Measurements from ENCODE around the gene NTN5.
"Not testable (repeated sequence)": the region's sequence is repeated elsewhere in the genome, so short reads cannot be mapped to it uniquely, and the experiment has no call there.

NTN5 gene

DNA sequence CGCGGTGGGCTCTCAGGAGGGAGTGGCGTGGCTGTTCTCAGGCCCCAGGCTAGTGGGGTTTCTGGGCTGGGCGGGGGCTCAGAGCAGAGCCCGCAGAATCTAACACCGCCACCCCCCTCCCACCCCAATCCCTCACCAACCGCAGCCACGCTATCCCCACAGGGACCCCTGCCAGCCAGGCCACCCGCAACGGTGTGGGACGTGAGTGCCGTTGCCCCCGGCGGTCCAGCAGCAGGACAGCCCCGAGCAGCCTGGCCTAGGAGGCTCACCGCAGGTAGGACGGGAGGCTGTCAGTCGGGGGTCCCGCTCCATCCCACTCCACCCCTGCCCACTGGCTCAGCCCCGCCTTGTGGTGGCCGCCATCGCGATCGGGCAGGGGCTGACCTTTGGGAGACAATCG, at the start of gene NTN5:
Gene NTN5, minus strand, starts transcription at position 24 of the 400 bp plus-strand sequence. CDS start 2,031 bp downstream, outside the sequence.
- DNase-seq (ENCODE audit: low read depth), result no peak

- DNase-seq (ENCODE audit: low read depth), result no peak
Observed at GRCh38 chr19:48722196-48722708, 49.4 kb upstream of the NTN5 start.

- peak; percentile 99 for DNase-seq (ENCODE audit: low read depth)
Observed at GRCh38 chr19:48720613-48721296, 47.9 kb upstream of the NTN5 start.

DNA sequence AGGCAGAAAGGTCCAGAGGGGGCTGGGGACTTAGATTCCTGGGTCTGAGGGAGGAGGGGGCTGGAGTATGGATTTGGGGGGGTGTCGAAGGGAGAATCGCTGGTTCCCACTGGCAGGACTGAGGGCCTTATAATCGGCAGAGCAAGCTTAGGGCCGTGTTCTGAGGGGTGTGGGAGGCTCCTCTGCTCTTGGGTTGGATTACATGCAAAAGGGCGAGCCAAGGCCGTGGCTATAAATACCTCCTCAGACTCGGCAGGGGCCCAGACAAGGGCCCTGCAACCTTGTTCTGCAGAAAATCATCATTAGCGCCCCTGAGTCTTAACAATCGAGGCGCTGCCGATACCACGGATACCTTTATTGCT, 47.4 kb upstream of the NTN5 start:
- DNase-seq (ENCODE audit: low read depth), result no peak

- DNase-seq (ENCODE audit: low read depth), result no peak
Observed at GRCh38 chr19:48719263-48720171, 46.7 kb upstream of the NTN5 start, which contains the start of gene MAMSTR. TSS of gene MAMSTR (minus strand) at chr19:48719725. CDS start at chr19:48719031, 694 bp downstream.

DNA sequence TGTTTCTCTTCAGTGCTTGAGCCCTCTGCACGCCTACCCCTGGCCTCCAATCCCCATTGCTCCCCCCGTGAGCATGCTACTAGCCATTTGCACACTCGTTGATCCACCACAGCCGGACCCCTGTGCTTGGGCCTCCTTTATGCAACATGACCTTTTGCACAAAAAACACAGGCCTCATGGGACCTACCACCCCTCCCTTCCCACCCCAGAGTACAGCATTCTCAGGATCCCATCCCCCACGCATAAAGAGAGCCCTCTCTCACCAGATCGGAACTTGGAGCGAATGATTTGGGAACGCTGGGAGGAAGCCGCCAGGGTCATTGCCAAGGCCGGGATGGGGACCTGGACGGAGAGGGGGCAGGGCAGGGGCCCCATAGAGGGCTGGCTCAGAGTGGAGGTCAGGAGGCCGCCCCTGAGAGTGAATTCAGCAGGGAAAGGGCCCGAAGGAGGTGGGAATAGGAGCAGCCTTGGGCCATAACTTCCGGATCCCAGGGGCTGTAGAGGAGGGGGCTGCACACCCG, 46.0 kb upstream of the NTN5 start:
- no peak for DNase-seq (ENCODE audit: low read depth)

GRCh38 chr19:48718106-48718505, 45.3 kb upstream of the NTN5 start:
- DNase-seq (ENCODE audit: low read depth), result not testable (repeated sequence)

DNA sequence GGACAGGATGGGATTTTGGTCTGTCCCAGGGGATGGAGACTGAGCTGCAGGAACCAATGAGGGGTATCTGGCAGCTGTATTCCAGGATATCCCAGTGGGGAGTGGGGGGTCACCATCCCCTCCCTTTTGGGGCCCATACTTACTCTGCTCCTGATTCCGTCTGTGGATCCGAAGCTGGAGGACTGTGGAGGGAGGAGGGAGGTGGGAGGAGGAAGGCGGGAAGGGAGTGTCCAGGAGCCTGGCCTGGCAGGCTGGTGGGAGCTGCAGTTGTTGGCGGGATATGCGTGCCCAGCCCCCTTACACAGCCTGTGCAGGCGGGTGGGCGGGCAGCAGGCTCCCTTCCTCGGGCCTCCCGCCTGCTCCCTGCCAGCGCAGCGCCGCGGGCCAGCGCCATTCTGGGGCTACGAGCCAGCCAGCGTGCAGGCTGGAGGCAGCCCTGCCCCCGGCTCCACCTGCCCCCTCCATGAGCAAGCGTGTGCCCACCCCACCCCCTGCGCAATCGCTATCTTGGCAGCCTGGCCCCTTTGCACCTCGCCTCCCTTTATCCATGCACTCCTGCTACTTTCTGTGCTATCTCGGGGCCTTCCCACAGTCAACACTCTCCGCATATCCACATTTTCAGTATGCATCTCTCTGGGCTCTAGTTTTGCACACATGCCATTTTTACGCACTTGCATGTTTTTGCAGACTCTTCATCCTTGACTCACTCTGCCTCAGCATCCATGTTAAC, 43.9 kb upstream of the NTN5 start:
- DNase-seq (ENCODE audit: low read depth), result peak; percentile 67

- no peak for DNase-seq (ENCODE audit: low read depth)
Observed at GRCh38 chr19:48715681-48716171, 42.9 kb upstream of the NTN5 start.

GRCh38 chr19:48714759-48715675, 42.2 kb upstream of the NTN5 start:
- no peak for DNase-seq (ENCODE audit: low read depth)

- DNase-seq (ENCODE audit: low read depth), result peak; percentile 99
Observed at GRCh38 chr19:48713864-48714755, 41.3 kb upstream of the NTN5 start.

DNA sequence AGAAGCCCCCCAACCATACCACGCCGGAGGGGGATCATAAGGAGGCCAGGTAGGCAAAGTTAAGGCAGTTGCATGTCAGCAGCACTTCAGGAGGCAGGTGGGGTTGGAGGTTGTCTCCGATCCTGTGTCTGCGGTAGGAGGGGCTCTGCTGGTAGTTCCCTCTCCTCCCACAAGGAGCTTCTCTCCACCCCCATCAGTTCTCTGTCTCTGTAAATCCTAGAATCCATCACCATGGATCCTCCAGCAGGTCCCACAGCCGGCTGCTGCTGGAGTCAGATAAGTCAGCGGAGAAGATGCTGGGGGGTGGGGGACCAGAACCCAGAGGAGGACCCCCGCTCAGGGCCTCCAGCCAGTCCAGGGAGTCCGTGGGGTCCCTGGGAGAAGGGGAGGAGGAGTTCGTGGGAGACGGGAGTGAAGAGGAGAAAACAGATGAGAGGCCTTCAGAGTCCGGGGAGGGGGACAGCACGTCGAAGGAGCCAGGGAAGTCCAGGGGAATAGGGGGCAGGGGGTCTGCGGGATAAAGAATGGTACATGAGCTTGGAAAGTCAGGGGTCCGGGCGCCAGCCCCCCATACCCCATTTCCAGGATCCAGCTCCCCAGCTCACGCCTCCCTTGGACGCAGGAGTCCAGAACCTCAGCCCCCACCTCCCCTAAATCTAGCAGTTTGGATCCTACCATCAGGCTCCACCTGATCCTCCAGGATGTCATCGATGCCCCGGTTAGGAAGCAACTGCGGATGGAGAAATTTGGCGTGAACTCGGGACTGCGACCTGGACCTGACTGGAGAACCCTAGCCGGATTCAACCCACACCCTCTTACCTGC, 40.4 kb upstream of the NTN5 start:
- no peak for DNase-seq (ENCODE audit: low read depth)

DNA sequence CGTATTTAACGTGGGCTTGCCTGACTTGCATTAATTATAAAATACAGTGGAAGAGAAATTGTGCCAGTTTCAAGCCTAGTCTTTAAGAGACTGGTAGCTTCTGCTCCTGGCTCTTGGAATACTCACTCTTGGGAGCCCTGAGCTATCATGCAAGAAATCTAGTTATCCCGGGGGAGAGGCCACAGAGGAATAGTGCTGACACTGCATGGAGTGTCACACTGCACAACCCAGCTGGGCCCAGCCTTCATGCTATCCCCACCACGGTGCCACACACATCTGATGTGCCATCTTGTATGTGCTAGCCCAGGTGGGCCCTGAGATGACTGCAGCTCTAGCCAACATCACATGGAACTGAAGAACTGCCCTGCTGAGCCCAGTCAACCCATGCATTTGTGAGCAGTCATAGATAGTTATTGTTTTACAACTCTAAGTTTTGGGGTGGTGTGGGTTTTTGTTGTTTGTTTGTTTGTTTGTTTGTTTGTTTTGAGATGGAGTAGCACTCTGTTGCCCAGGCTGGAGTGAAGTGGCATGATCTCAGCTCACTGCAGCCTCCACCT, 38.4 kb upstream of the NTN5 start:
- DNase-seq (ENCODE audit: low read depth), result no peak

DNA sequence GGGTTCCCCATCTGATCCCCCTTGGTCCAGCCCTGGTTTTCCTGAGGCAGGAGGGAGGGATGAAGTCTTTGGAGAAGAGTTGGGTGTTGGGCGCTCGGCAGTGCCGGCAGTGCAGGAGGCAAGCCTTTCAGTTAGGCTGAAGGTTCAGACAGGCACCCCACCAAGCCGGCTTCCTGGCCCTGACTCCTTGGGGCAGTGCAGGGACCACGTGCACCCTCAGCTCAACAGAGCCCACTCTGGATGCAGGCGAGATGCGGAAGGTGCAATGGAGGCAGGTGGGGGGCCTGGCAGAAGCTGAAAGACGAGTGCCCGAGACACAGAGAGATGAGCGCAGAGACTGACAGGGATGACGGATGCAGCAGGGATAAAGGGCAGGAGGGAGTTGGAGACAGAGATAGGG, 35.7 kb upstream of the NTN5 start:
- DNase-seq (ENCODE audit: low read depth), result no peak

DNA sequence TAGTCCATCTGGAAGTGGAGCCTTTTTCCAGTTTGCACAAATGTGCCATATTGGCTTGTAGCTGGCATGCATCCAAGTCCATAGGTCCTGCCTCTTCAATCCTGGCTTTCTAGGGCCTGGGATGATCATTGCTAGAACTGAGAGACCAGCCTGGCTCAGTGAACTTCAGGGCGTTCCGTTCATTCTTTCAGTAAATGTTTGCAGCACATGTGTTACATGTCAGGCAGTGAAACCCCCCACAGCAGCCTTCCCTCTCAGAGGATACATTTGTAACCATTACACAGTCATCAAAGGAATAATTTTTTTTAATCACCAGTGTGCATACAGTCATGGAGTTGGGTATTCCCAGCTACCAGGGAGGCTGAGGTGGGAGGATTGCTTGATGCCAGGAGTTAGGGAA, 32.6 kb upstream of the NTN5 start:
- DNase-seq (ENCODE audit: low read depth), result no peak

DNA sequence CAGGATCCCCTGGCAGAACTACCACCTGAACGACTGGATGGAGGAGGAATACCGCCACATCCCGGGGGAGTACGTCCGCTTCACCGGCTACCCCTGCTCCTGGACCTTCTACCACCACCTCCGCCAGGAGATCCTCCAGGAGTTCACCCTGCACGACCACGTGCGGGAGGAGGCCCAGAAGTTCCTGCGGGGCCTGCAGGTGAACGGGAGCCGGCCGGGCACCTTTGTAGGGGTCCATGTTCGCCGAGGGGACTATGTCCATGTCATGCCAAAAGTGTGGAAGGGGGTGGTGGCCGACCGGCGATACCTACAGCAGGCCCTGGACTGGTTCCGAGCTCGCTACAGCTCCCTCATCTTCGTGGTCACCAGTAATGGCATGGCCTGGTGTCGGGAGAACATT, 30.5 kb upstream of the NTN5 start:
- DNase-seq (ENCODE audit: low read depth), result no peak

DNA sequence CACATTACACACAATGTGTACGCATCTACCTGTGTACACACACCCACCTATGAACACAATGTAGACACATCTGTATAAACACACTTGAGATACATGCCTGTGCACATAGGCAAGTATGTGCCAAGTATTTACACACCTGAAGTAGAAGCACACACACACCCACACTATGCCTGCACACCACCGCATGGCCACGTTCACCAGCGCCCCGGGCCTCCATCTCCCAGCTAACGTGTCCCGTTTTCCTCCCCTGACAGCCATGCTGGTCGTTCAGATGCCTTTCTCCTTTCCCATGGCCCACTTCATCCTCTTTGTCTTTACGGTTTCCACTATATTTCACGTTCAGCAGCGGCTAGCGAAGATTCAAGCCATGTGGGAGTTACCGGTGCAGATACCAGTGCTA, 29.9 kb upstream of the NTN5 start:
- no peak for DNase-seq (ENCODE audit: low read depth)

DNA sequence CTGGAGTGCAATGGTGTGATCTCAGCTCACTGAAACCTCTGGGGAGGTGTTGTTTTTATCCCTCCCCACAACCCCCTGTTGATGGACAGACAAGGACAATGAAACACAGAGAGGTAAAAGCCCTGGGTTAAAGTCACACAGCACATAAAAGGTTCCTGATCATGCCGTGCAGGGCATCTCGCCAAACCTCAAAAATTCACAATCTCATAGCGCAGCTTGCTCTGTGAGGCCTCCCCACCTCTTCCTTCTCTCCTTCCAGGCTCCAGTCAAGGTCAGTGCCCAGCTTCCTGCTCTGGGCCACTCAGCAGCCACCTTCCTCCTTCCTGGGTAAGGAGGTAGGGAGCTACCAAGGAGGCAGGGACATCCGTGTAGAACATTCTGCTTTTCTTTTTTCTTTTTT, 25.2 kb upstream of the NTN5 start:
- no peak for DNase-seq (ENCODE audit: low read depth)

All from fibroblast of the conjunctiva (primary cell).